Measurements from ENCODE around the gene GARNL3. TPM values are rescaled to one million over a fixed set of nuclear protein-coding genes. Genes with fewer than 3 reads are reported as not detected.

GARNL3 gene
- total RNA-seq, 1 donor from 2014 or later = 22.9 TPM

GRCh38 chr9:127399736-127400269 lies 135.2 kb downstream of the GARNL3 start:
- Histone ChIP-seq H3K9me3 (replicated peaks) (no peaks in the 10 kb centered on the region), H3K27ac (replicated peaks) (no peak overlapping the region), H3K4me3 (no peak overlapping the region), H3K4me1 (peaks cover 28% of the 10 kb centered on the region), H3K36me3 (peaks cover 45% of the 10 kb centered on the region), H3K27me3 (ENCODE audit: low read depth) (no peaks in the 10 kb centered on the region)
- DNase-seq = no peak
- intact Hi-C loops (cut with micrococcal nuclease) = no loop called here
- no peak for TF ChIP-seq CTCF (IDR thresholded peaks at IDR 0.05; ENCODE audit: borderline replicate concordance)

- Histone ChIP-seq H3K27ac (replicated peaks) (no peak overlapping the region), H3K9me3 (replicated peaks) (no peaks in the 10 kb centered on the region), H3K27me3 (ENCODE audit: low read depth) (no peaks in the 10 kb centered on the region), H3K4me1 (peaks cover 33% of the 10 kb centered on the region), H3K36me3 (peaks cover 58% of the 10 kb centered on the region), H3K4me3 (no peak overlapping the region)
- no peak for DNase-seq
- intact Hi-C loops (cut with micrococcal nuclease) = no loop called here
- TF ChIP-seq CTCF (IDR thresholded peaks at IDR 0.05; ENCODE audit: borderline replicate concordance) = no peak
Observed at GRCh38 chr9:127402401-127403090, 138.0 kb downstream of the GARNL3 start.

DNA sequence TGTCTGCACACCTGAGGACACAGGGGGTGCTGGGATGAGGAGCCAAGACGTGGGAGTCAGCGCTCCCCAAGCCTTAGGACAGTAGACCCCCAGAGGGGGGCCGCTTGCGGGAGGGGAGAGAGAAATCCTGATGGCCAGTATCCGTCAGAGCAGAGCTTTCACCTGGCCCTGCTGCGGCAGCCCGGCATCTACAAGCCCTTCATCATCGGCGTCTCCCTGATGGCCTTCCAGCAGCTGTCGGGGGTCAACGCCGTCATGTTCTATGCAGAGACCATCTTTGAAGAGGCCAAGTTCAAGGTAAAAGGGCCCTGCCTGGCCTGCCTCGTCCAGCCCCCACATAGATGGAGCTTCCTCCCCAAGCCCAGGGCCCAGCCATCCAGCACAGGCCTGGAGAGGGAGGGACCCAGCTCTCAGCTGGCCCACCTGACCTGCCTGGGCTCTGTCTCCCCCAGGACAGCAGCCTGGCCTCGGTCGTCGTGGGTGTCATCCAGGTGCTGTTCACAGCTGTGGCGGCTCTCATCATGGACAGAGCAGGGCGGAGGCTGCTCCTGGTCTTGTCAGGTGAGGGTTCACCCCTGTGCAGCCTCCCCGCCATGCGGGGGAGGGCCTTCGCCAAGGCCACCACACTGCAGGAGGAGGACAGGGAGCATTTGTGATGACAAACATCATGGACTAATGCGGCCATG lies 139.1 kb downstream of the GARNL3 start:
- Histone ChIP-seq H3K4me3 (no peak overlapping the region), H3K4me1 (peaks cover 27% of the 10 kb centered on the region), H3K9me3 (replicated peaks) (no peaks in the 10 kb centered on the region), H3K36me3 (peaks cover 61% of the 10 kb centered on the region), H3K27ac (replicated peaks) (no peak overlapping the region), H3K27me3 (ENCODE audit: low read depth) (no peaks in the 10 kb centered on the region)
- no peak for DNase-seq
- no peak for TF ChIP-seq CTCF (IDR thresholded peaks at IDR 0.05; ENCODE audit: borderline replicate concordance)
- intact Hi-C loops (cut with micrococcal nuclease) = no loop called here

DNA sequence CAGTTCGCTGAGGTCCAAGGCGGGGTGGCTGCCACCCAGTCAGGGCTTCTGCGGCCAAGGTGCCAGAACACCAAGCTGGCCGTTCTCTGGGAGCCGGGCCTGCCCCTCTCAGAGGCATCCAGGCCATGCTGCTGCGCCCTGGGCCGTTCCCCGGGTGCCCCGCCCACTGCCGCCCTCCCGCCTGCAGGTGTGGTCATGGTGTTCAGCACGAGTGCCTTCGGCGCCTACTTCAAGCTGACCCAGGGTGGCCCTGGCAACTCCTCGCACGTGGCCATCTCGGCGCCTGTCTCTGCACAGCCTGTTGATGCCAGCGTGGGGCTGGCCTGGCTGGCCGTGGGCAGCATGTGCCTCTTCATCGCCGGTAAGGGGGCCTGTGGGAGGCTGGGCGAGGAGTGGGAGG lies 140.1 kb downstream of the GARNL3 start:
- H3K27ac ChIP-seq (replicated peaks) = no peak overlapping the region
- intact Hi-C loops (cut with micrococcal nuclease) = no loop called here
- no peak overlapping the region for H3K4me3 ChIP-seq
- H3K9me3 ChIP-seq (replicated peaks) = no peaks in the 10 kb centered on the region
- TF ChIP-seq CTCF (IDR thresholded peaks at IDR 0.05; ENCODE audit: borderline replicate concordance) = no peak
- DNase-seq = no peak
- no peaks in the 10 kb centered on the region for H3K27me3 ChIP-seq (ENCODE audit: low read depth)
- peaks cover 60% of the 10 kb centered on the region for H3K36me3 ChIP-seq
- H3K4me1 ChIP-seq = peaks cover 21% of the 10 kb centered on the region

GRCh38 chr9:127405344-127406125 lies 141.0 kb downstream of the GARNL3 start:
- Histone ChIP-seq H3K36me3 (peaks cover 51% of the 10 kb centered on the region), H3K4me3 (no peak overlapping the region), H3K4me1 (peaks cover 21% of the 10 kb centered on the region), H3K27me3 (ENCODE audit: low read depth) (no peaks in the 10 kb centered on the region), H3K27ac (replicated peaks) (no peak overlapping the region), H3K9me3 (replicated peaks) (no peaks in the 10 kb centered on the region)
- TF ChIP-seq CTCF (IDR thresholded peaks at IDR 0.05; ENCODE audit: borderline replicate concordance) = no peak
- no peak for DNase-seq
- intact Hi-C loops (cut with micrococcal nuclease) = no loop called here

All from left ventricle myocardium inferior (tissue), 1 donor.